HG03108 (cell line): ENCODE data around the gene INF2.

Experiments used
- ATAC-seq: cut with Tn5 transposase; IDR thresholded peaks from one replicate; pipeline ENCODE4 v1.9.1; 2021; ENCODE audit warnings: moderate library complexity; ENCODE audit not compliant: unreplicated experiment

INF2 gene

DNA sequence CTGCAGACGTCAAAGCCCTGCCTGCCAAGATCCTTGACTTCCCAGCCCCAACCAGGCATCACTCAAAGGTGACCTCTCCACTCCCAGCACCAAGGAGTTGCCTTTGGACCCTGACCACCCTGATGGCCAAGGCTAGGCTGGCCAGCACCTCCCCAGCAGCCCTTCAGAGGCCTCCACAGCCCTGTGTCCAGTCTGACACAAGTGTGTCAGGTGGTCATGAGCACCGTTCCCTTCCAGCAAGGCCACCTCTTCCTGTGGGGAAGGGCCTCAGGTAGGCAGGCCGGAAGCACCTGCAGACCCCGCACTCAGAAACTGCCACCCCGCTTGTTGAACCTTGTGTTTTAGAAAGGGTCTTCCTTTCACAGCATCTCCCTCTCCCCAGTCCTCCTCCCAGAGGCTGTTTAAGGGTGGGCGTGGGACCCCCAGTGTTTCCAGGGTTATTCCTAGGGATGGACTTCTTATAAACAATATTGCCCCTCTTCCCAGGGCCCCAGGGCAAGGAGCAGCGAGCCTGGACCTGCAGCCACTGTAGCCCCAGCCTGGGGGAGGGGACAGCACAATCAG, 13.2 kb upstream of the INF2 start:
- ATAC-seq, result no peak

DNA sequence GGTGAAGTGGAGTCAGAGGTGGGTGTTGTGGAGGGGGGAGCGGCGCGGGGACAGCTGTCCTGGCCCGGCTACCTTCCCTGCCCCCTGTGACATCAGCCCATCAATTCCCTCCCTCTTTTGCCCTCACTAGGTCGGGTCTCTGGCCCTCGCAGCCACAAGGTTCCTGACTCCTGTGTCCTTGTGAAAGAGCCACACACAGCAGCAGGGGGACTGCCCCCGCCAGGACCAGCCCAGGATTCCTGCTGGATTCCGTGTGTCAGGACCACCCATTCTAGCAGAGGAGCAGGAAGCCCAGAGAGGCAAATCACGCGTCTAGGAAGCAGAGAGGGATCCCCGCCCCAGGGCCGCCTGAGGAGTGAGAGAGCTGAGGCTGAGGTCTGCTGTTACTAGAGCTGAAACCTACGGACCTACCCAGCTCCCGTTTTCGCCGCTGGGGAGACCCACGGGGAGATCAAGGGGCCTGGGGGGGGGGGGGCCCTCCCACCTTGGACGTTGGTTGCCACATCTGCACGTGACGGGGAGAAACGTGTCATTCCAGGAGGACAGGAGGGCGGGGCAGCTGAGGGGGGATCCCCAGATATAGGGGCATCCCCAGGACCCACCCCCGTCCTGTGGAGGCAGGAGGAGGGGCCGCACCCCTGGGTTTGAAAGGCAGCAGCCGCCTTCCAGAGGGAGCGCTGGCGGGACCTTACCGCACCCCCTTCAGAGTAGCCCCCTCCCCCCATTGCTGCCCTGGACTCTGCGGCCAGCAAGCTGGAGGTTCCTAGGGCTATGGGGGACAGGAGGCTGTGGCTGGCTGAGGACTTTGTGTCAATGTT, 12.5 kb upstream of the INF2 start:
- peak; percentile 19 for ATAC-seq

DNA sequence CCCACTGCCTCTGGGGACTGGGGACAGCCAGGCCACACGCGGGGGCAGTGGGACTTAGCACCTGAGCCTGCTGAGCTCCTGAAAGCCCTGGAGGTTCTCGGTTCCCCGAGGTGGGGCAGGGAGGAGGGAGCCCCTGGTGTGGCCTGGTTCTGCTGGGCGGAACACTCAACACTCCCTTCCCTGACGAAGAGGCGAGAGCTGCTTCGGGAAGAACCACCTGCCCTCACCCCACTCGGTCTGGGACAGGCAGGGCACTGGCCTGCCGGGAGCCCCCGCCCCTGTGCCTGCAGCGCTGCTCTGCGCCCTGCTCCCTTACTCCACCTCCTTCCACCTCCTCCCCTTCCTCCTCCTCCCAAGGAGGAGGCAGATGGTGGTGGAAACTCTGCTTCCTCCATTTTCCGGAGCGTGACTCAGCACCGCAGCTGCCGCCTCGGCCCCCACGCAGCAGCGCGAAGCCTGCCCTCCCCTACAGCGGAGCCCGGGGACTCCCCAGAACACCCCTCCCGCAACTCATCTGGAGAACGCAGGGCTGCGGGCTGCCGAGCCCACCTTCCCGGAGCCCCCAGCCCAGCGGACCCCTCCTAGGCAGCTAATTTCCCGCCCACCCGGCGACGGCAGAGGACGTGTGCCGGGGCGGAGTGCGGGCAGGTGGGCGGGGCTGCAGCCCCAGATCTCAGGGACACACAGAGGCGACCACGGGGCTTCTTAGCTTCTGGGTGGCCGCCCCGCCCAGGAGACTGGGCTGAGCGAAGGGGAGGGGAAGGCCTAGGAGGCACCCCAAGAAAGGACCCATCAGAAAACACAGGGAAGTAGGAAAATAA, 11.7 kb upstream of the INF2 start:
- peak; percentile 40 for ATAC-seq

DNA sequence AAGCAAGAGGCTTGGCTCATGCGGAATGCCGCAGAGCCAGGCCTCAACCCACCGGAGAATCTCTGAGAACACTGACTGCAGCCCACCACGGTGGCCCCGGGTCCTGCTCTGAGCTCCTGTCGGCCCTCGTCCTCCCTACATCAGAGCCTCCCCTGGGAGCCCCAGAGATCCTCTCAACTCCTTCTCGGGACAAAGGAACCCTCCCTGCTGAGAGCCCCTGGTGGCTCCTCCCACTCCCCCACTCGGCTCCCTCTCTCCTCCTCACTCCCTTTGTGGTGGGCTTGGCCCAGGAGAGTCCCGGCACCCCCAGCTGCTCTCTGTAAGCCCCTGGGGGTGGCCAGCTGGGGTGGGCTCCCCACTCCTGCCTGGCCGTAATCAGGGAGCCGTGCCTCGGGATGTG, 11.1 kb upstream of the INF2 start:
- no peak for ATAC-seq

DNA sequence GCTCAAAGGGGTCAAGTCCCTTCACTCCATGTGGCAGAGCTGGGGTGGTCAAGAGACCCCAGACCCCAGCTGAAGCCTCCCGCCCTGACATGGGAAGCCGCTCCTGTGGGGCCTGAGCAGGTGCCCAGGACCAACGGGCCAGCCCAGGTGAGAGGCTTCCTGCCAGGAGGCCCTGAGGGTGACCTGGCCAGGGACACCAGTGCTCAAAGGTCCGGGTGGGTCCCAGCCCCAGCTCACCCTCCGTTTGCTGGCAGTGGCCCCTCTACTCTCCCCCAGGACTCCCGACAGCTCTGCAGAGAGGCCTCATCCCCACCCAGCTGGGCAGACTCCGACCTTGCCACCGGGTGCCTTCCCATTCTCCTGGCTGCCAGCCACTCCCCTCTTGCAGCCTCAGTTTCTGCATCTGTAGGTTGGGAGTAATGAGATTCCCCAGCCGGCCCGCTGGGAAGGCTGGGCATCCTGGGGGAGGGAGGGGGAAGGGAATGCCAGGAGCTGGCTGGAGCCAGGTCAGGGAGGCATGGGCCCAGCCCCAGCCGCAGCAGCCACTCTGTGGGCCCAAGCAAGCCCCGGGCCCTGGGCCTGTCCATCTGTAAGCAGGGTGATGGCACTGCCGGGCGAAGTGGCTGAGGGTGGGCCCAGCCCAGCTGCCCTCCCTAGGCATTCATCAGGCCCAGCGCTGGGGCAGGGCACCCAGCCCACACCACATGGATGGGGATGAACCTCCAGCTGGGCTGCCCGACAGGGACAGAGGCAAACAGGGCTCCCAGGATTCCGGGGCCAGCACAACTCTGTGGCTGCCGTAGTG, 10.3 kb upstream of the INF2 start:
- no peak for ATAC-seq

DNA sequence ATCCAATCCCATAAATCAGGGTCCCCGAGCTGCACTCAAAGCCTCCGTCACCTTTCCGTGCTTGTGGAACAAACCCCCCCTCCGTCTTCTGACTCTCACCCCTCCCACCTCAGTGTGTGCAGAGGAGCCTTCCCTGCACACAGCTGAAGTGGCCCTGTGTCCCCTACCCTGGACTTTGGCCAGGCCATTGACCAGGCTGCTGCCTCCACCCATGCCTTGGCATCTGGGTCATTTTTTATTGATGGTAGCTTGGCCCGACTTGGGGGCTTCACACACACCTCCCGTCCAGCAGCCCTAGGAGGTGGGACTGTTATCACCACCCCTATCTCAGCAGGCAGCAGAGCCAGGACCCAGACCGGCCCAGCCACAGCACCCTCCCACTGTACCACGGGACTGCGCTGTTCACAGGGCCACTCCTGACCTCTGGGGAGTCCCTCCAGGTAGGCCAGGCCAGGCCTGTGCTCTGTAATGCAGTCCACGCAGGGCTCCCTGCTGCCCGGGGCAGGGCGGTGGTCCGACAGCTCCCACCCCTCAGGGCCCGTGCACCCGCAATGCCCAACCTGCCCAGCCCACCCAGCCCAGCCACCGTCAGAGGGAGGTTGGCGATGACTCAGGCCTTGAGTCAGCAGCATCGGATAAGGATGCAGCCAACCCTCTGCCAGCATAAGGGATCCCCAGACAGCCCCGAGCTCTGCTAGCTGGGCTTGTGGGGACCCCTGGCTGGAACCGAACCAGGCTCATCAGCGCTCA, 9.2 kb upstream of the INF2 start:
- no peak for ATAC-seq

DNA sequence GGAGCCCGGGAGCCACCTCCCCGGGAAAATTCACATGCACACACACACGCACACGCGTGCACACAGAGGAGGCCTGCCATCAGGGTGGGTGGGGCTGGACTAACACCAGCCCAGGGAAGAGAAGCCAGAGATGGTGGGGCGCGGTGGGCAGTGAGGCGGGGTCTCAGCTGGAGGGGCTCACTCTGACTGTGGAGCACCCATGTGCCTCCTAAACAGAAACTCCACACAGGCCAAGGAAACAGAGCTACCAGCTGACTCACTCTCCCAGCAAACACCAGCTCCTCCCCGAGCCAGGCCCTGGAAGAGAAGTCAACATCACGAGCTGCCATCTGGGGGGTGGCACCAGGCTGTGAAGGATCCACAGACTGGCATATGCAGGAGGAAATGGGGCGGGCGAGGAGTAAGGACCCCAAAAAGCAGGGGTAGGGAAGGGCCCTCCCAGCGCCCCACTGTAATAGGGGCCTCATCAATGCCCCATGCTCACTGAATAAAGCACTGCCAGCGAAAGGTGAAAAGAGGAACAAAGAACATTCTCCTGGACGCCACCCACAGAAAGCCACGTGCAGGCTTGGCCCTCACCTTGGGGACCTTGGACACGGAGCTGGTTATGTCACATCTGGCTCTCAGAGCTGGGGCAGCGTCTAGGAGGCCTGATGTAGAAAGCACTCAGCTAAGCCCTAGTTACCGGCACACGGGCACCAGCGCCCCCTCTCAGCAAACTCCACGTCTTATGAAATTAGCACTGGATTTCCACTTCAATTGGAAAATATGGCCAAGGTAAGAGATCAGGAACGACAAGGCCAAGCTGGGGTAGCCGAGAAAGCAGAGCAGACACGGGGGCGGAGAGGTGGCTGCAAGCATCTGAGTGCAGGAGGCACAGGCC, 8.4 kb upstream of the INF2 start:
- ATAC-seq, result peak; percentile 46

DNA sequence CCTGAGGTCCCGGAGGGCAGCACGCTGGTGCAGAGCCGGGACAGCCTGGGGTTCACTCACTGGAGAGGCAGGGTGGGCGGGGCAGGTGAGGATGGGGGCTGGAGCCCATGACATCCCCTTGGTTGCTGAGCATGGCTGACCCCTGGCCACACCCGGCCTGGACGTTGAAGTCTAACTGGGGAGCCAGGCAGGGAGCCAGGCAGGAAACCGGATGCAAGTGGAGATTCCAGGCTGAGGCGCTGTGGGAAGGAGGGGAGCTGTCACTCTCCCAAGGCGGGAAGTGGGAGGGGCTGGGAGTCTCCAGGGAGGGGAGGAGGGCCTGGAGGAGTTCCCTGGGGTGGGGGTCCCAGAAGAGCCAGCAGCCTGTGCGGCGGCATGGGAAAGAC, 7.7 kb upstream of the INF2 start:
- no peak for ATAC-seq

DNA sequence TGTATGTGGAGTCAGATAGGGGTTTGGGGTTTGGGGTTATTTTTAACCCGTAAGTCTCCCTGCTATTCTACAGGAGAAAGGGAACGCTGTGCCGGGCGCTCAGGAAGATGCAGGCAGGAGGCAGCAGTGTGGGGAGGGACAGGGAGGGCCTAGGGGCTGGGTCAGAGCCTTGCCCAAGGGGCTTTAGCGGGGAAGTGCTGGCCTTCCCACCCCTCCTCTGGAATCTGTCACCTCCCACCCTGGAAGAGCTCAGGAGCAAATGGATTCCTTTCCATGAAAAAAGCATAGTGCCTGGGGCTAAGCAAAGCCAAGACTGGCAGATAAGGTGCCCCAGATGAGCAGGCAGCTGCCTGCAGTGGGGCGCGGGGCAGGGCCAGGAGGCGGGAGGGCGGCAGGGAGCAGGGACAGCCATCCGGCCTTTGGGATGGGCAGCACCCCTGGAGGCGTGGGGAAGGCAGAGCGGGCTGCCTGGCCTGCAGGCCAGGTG, 7.3 kb upstream of the INF2 start:
- ATAC-seq, result no peak

DNA sequence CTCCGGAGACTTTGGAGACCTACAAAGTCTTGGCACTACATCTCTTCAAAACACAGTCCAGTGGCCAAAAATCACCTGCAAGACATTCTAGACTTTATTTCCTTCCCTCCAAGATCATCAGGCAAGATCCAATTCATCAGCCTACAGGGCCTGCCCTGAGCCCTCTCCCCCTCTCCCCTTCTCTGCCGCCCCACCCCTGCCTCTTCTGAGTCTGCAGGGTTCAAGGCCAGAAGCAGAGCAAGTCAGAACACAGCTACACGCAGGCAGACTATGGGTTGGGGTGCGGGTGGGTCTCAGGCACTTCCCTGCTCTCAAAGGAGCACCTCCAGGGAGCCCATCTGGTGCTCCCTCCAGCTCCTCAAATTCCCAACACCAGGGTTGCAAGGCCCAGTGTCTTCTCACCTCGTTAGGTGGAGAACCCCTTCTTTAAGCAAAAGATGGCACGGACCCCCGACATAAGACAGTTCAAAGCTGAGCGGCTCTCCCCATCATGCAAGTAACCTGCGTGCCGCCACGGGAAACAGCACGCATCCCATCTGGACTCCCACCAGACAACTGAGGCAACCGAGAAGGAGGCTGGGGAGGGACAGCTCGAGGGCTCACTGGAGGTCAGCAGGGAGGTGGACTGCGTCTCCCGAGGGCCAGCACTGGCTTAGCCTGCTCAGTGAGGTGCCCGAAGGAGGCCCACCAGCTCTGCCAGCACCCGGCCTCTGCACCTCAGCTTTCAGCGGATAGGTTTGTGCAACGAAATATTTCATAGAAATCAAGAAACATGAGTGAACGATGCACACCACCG, 5.6 kb upstream of the INF2 start:
- no peak for ATAC-seq

DNA sequence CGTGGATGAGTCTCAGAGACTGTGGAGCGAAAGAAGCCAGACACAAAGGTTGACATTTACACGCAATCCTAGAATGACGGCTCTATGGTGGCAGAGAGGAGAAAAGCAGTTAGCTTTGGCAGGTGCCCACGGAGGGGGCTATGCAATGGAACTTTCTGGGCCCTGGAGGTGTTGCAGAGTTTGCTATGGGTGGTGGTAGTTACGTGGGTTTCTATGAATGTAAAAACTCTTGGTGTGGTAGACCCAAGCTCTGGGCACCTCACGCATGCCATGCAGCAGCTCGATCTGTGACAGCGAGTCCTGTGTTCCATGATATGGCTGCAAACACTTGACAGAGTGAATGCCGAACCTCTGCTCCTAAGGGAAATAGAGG, 5.0 kb upstream of the INF2 start:
- ATAC-seq, result no peak

DNA sequence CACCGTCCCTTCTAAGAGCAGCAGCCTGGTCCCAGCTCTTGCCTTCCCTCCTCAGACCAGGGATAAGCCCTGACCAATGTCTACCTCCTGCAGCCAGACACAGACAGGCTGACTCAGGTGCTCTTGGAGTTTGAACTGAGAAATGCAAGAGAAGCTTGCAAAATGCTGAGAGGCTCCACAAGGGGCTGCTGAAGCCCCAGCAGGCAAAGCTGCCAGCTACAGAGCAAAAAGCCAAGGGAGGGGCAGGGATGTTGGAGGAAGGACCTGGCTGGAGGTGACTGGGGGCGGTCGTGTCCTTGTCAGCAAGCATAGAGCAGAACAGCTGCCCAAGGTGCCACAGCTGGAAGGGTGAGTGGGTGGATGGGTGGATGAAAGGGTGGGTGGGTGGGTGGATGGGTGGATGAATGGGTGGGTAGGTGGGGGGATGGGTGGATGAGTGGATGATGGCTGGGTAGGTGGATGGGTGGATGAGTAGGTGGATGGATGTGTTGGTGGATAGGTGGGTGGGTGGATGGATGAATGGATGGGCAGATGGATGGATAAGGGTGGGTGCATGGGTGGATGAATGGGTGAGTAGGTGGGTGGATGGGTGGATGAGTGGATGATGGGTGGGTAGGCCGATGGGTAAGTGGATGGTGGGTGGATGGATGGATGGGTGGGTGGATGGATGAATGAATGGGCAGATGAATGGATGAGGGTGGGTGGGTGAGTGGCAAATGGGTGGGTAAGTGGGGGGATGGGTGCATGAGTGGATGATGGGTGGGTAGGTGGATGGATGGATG, 4.0 kb upstream of the INF2 start:
- ATAC-seq, result no peak

DNA sequence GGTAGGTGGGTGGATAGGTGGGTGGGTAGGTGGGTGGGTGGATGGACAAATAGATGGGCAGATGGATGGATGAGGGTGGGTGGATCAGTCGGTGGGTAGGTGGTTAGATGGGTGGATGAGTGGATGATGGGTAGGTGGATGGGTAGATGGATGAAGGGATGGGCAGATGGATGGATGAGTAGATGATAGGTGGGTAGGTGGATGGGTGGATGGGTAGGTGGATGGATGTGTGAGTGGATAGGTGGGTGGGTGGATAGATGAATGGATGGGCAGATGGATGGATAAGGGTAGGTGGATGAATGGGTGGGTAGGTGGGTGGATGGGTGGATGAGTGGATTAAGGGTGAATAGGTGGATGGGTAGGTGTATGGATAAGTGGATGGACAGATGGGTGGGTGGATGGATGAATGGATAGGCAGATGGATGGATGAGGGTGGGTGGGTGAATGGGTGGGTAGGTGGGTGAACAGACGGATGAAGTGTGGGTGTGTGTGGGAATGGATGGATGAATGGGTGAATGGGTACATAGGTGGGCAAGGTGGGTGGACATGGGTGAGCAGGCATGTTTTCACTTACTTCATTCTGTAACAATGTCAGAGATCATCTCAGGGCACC, 3.3 kb upstream of the INF2 start:
- ATAC-seq, result no peak

DNA sequence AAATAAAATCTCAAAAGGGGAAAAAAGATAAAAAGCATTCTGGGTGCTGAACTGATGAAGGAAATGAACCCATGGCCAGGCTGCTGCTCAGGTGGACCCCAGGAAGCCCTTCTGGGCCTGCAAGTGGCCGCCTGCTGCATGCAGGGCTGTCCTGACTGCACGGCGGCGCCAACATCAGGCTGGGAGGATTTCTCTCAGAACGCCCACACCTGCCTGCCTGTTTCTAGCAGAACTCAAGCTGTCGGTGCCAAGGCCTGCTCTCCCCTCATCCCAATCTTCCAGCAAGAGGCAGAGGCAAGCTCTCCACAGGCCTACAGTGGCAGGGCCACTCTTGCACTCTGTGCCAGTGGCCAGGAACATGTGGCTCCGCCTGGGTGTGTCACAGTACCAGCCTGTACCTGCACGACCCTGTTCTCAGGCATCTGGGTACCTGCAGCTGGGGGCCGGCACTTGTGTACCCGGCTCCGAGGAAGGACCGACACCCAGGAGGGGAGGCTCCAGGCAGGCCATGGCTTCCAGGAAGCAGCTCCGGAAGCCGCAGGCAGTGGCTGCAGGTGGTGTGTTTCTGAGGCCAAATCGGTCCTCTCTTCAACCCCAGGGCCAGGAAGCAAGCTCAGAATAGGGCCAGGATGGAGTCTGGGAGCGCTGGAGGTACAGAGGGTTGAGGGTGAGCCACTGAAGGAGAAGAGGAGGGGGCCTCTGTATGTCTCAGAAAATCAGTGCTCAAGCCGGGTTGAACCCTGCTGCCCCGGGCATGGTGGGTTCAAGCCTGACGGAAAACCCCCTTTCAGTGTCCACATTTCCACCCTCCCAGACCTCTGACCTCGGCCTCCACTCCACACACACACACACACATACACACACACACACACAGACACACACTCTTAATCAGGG, 2.5 kb upstream of the INF2 start:
- ATAC-seq, result no peak

DNA sequence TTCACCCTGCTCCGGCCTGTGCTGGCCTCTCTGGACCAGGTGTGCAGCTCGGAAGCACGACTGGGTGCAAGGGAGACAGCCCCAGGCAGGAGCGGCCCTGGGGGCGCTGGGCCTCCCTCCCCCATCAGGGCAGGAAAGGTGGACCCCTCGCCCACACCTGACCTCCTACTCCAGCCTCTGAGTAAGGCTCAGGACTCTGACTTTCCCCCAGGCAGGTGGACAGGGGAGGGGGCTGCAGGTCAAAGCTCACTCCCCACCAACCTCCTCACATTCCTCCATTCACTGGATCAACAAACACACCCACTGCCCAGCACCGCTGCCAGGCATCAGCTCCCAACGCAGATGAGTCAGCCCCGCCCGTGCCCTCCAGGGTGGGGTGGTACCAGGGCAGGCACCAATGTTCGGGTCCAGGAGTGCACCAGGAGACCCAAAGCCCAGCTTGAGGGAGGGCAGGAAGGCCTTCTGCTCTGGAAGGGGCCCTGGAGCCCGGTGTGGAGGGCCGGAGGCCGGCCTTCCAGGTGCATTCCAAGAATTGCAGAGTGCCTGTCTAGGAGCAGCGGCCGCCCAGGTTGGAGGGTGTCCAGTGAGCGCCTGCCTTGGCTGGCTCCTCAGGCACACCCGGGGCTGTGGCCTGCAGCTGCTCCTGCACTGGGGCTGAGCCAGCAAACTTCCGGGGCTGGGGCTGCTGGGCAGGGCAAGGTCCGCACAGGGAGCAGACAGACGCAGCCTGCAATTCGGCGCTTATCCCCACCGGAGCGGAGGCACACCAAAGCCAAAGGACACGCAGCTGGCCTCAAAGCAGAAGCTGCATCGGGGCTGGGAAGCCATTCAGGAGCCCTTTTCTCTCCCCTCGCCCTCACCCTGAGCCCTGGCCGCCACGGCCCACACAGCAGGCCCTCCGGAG, 1.6 kb upstream of the INF2 start:
- no peak for ATAC-seq
